NCI-H748 (cell line): Measurements from ENCODE around the gene AGBL1.
A peak's percentile ranks its signal among the peaks of the same experiment; 100 is the strongest.

ENCODE experiments used
- DNase-seq: peaks from one replicate; lab custom pipeline; 2025; ENCODE audit not compliant: unreplicated experiment; lab: John Stamatoyannopoulos, UW

AGBL1 gene

DNA sequence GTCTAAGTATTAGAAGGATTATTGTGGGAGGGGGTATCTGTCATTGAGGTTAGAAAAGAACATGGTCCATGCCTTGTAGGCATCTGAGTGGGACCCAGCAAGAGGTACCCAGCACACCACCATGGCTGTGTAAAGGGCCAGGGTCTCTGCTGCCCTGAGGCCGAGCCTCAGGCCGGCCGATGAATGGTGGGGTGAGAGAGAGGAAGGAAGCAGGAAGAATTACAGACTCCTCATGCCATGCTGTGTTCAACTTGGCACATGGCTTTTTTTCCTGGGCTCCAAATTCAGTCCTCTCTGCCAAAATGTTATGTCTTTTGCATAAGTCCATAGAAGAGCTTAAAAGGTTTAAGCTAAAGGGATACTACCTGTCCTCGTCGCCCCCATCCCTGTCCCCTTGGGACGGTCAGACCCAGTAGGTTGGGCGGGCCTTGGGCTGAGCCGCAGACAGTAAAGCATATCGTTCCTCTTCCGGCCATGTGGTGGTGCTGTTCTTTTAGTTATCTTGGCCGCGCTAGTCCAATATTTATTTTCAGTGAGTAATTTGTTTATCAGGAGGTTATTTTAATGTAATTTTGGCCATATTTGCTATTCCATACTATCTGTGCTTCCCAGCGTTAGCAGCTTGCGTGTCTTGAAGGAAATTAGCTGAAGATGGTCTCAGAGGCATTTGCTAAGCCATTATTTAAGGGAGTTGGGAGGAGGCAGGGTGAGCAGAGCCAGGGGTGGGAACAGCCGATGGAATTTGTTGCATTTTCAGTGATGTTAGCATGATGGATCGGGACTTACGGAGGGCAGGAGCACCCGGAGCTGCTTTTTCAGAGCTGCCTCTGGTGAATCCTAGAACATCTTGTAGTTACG is 152.4 kb downstream of the AGBL1 start:
- DNase-seq, result peak; percentile 61

DNA sequence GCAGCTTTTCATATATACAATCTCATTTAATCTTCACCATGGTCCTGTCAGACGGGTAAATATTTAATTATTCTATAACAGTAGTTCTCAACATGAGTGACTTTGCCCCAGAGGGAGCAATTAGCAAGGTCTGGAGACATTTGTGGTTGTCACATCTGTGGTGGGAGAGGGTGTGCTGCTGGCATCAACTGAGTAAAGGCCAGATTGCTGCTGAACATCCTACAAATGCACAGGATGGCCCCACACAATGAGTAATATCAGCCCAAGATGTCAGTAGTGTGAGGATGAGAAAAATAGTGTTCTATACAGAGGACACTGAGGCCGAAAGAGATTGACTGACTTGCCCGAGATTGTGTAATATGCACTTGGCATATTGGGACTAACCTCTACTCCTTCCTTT is 156.0 kb downstream of the AGBL1 start:
- DNase-seq, result no peak

DNA sequence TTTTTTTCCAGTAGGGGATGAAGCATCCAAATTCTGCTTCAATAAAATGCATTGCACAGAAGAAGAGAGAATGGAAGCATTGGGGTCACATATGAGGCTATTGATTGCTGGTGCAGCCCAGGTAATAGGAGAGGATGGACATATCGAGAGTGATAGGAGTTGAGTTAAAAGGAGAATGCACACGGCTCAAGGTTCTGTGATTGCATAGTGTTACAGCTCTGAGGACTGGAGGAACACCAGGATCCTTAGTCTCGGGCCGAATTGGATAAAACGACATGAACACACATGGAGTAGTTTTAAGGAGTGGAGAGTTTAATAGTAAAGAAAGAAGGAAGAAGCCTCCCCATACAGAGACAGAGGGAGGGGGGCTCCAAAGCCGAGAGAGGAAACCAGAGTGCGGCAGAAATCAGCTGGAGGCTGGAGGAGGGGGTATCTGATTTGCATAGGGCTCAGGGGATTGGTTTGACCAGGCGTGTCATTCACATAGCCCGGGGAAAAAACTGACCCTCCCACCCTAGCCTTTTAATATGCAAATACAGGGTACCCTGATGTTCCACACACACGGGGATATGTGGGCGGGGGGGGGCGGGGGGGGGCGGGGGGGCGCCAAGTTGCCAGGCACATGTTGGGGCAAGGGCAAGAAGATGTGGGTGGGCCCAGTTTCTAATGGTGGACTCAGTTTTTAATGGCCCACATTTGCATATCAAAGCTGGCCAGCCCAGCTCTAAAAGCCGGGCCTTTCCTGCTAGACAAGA is 156.9 kb downstream of the AGBL1 start:
- DNase-seq, result peak; percentile 66

DNA sequence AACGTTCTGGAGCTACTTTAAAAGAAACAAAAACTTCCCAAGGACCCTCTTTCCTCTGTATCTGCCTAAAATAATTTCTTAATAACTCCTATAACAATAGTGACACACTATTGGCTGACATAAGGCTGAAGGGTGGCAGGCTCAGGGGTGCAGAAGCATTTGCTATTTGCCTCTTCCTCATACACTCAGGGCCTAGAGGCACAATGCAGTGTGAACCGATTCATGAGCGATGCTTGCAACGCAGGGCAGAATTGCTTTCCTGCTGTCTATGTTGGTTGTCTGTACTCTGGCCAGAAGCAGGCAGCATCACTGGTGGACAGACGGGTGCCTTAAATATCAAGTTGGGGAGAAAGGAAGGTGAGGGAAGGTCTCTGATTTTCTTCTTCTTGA is 157.4 kb downstream of the AGBL1 start:
- peak; percentile 32 for DNase-seq

DNA sequence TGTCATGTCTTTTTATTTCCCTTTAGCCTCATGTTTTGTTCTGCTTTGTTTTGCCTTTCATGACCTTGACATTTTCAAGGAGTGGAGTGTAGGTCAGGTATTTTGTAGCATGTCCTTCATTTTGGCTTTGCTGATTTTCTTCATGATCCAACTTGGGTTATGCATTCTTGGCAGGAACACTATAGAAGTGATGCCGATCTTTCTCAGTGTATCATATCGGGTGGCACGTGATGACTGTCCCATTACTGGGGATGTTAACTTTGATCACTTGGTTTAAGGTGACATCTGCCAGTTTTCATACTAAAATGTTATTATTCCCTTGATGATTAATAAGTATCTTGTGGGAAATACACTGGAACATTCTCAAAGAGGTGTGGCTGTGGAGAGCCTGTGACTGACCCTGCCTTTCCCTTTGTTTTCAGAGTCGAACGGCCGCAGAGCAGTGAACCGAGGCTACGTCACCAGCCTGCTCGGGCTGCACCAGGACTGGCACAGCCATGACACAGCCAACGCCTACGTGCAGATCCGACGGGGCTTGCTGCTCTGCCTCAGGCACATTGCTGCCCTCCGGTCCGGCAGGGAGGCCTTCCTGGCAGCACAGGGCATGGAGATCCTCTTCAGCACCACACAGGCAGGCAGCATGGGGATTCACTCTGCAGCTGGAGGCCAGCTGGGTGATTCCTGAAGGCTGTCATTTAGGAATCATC is 167.7 kb downstream of the AGBL1 start:
- DNase-seq, result no peak

DNA sequence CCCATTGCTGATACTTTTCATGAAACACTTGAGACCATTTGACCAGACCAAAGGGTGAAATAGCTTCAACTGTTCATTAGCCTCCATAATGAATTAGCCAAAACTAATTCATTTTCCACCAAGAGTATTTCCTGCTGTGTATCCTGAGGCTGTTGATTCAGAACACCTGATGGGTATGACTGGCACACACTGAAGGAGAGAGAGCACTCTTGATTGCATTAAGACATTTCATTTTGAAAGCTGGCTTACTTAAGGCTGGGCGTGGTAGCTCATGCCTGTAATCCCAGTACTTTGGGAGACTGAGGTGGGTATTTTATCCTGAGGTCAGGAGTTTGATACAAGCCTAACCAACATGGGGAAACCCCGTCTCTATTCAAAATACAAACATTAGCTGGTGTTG is 175.6 kb downstream of the AGBL1 start:
- DNase-seq, result no peak

DNA sequence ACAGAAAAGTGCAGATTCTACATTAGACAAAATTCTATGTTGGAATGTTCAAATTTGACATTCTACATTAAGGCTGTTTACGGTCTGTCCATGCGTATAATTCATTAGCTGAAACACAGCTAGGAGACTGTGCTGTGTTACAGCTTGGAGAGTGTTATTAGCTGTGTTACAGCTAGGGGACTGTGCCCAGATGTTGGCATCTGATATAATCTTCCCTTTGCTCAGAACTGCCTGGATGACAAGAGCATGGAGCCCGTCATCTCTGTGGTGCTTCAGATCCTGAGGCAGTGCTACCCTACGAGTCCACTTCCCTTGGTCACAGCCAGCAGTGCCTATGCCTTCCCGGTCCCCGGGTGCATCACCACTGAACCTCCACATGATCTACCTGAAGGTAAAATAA is 177.0 kb downstream of the AGBL1 start:
- DNase-seq, result no peak

DNA sequence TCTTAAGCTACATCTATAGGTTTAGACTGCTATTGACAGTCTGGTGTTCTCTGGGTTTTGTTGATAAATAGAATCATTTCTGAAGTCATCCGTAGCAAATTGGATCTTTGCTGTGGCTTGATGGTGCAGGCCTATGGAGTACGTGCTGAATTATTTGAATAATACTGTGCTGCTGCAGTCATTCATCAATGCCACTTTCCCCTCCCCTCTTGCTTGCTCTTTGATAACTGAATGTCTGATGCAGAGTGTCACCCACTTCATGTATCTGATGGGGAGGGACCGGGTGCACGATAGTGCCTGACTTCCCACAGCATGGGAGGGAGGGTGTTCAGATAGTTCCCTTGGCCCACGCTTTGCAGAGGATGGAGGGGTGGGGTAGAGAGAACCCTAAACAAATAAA is 179.9 kb downstream of the AGBL1 start:
- no peak for DNase-seq

DNA sequence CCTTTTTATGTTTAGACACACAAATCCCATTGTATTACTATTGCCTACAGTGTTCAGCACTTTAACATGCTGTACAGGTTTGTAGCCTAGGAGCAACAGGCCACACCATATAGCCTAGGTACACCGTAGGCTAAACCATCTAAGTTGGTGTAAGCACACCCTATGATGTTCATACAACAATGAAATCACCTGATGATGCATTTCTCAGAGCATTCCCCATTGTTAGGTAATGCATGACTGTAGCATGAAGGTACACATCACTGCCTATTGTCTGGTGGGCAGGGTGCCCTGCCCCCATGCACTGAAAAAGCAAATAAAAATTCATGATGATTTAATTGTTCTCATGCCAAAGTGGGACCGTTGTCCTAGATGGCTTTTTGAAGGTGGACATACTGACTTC is 183.6 kb downstream of the AGBL1 start:
- no peak for DNase-seq

DNA sequence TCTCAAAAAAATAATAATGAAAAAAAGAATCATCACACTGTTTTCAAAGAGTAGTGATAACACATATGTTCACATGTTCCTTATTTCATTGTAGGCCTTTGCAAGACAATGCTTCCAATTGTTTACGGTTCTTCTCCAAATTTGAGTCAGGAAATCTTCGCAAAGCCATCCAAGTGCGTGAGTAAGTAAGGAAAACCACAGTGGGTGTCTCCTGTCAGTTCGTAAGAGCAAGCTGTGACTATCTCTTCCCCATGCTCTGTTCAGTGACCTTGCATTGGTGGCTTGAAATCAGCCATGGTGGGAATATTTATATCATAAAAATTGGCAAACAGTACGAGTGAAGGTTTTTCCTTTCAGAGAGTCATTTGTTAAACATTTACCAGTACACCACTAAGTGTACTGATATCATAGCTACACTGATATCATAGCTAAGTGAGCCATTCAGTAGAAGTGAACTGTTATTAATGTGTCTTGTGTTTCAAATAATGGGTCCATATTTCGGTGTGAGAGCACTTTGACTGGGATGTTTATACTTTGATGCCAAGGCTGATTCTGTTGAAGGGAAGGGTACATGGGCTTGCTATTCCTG is 187.3 kb downstream of the AGBL1 start:
- DNase-seq, result no peak

DNA sequence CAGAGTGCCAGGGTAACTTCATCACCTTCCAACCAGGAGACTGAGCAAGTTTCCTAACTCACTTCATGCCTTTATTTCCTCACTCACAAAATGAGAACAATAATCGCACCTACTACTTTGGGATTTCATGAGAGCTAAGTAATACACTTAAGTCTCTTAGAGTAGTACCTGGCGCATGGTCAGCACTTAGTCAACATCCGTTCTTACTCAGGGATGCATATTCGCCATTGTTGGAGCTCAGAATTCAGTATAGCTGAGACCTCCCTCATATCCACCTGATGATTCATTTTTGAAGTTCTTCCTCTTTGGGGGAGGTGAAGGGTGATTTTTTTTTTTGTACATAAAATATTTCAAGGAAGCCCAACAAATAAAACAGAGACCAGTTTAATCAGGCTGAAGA is 188.2 kb downstream of the AGBL1 start:
- DNase-seq, result no peak

DNA sequence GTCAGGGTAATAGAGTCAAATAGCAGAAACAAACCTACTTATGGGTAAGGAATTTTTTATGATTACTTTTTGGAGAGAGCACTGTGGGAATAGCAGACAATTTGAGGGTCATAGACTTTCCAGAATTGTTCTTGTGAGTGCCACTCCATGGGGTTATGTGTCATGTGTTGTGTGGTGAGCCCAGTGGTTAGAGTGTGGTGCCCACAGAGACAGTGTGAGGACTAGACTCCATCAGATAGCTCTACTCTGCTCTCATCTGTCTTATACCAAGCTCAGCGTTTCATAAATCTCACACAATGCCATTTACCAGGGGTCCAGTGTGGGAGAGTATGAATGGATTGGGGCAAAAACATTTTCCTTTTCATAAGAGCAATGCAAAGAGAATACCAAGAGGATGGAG is 188.9 kb downstream of the AGBL1 start:
- no peak for DNase-seq

DNA sequence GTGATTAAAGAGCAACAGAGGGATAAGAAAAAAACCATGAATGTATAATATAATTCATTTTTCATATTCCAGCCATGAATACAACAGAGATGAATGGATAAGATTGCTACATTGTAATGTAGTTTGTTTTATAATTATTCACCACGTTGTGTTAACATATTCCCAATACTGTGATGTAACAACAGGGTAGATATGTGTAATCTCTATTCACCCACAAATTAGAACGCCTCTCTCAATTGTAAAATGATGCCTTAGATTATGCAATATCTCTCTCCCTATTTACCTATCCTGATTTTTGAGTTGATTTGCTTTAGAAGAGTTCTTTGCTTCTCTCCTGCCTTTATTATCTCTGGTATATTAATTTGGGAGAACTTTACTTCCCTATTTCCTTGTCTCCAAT is 193.6 kb downstream of the AGBL1 start:
- DNase-seq, result no peak

DNA sequence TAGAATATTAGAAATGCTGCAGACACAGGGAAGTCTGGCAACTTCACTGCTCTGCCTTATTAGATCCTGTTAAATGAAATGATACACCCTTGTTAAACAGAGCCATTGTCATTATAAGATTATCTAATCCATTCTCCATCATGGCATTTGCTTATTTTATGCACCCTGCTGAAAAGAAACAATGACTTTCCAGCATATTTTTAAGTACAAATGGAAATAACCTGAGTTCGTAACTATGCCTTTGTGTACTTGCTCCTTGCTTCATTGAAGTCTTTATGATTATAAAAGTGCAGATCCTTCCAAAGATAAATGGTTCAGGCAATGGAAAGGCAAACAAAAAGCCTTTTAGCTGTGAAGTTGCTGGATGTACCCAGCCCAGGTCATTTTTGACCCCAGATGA is 195.7 kb downstream of the AGBL1 start:
- DNase-seq, result no peak

DNA sequence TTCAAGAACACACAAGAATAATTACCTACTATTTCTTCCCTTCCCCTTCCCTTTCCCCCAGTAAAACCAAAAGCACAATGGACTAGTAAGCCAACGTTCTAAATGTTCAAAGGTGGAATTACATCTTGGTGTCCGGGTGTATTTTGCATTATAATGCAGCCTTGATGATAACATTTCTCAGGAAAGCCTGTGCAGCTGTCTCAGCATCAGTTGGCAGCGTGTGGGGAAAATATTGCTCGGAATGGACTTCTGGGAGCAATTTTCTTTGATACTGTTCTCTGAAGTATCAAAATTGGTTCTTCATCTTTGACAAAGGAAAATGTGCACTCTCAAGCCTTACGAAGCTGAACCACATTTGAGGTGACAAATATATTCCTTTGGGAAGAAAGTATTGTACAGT is 198.9 kb downstream of the AGBL1 start:
- no peak for DNase-seq

DNA sequence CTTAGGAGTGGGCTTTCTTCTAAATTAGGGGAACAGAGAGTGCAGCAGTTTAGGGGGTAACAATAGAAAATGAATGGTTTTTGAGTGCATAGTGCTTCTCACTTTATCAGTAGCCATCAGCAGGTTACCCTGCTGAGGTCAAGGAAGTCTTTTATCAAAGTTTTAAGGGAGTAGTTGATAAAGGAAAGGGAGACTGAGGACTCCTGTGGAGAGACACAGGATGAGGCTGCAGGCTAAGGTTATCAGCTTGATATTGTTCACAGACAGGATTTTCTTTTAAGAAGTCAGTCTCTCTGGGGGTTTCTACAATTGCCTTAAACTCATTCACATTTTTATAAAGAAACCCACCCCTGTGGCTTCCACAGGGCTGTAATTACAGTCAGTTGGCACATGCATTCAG is 205.0 kb downstream of the AGBL1 start:
- DNase-seq, result no peak

DNA sequence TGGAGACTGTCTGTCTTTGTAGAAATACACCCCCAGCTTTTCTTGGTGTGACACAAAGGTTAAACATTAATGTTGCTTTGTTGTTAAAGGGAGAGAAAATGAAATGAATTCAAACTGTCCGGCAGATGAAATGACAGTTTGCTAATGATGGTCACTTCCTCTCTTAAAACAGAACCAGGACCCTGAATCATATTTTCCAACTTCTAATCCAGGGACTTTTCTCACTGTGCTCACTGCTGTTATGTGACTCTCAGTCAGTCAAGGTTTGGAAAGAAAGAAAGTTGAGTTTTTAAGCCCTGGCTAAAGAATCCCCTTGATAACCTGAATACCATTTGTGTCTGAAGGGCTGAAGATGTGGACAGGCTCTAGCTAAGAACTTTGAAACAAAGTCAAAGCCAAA is 215.8 kb downstream of the AGBL1 start:
- DNase-seq, result no peak

DNA sequence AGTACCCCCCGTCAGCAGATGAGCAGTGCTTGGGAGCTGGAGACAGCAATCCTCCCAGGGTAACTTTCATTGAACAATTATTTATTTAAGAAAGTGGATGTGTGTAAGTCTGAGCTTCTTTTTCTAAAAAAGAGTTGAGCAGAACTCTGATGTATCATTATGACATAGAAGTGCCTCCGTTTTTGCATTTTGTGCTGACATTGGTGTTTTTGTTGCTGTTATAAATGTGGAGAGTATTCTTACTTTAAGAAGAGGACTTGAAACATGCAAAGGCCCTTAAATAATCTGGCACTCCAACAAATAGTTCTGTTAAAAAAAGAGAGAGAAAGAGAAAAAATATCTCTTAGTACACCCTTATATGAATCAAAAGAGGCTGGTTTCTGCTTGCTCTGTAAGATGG is 217.1 kb downstream of the AGBL1 start:
- no peak for DNase-seq

DNA sequence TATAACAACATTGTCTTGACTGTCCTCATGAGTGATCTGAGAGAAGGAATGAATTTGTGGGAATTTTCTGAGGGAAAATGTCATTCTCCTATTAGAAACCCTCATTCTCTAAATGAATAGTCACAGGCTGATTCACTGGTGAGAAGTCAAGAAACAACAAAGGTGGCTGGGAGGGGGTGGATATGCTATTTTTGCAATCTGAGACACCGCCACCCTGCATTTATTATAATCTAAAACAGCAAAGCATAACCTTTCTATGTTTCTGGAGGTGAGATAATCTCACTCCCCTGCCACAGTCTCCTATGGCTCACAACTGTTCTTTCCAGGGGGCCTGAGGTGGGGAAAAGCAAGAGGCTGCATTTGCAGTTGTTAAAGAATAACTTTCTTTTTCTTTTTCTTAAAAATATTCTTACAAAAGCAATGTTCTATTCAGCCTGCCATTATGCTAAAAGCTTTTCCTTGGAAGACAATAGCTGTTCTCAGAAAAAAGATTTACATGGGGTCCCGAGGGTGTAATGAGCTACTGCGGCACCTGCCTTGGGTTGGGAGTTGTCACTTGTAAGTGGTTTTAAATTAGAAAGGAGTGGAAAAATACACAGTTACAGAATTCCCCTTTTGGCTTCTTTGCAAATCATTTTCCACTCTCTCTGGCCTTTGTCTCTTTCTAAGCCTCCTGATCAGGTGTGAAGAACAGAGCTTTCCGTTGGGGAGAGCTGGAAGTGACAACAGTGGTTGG is 220.9 kb downstream of the AGBL1 start:
- no peak for DNase-seq

DNA sequence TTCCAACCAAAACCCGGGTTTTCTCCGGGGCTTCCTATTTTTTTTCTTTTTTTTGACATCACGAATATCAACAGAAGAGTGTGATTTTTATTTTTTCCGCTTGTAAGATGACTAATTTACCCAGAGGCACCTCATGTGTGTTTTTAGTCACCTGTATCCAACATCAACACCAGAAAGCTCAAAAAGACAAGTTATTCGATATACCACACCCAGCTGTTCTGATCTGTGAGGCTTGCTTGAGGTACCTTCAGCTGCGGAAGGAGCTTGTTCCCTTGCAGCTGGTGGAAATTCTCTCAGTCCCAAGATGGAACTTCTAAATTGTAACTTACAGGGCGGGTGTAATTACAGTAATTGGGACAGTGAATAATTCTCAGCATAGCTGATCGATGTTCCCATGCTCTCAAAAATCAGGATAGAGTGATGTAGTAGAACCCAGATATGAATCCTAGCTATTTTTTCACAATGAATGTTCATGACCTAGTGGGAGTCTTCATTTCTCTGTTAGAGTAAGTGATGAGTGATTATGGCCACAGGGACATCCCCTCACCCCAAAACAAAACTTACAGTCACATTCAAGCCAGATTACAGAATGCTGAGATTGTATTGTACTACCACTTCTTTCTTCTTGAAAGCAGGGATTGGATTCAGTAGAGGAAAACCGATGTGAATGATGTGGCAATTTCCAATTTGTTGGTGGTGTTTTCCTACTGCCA is 232.1 kb downstream of the AGBL1 start:
- no peak for DNase-seq
